Testis (tissue), 3 donors: ENCODE measurements around the gene YIPF3. TPM values are rescaled to one million over a fixed set of nuclear protein-coding genes. Genes with fewer than 3 reads are reported as not detected.
A peak's percentile ranks its signal among the peaks of the same experiment; 100 is the strongest.
"Not testable (repeated sequence)": the region's sequence is repeated elsewhere in the genome, so short reads cannot be mapped to it uniquely, and the experiment has no call there.

Experiments used
- DNase-seq: peaks from one replicate; pipeline ENCODE4 v3.0.0-alpha.2; 2019
- H3K27ac ChIP-seq, 2 donors: fragments of 200-600 bp; sonication (generic); one replicate each; pipeline ENCODE4 v1.5.1; 2019
- H3K27me3 ChIP-seq: fragments of 200-600 bp; sonication (generic); one replicate; pipeline ENCODE4 v1.5.1; 2019
- H3K36me3 ChIP-seq: fragments of 200-600 bp; sonication (generic); one replicate; pipeline ENCODE4 v1.5.1; 2017; ENCODE audit warnings: low read depth; ENCODE audit errors: missing control alignments
- H3K4me1 ChIP-seq: fragments of 200-600 bp; sonication (generic); one replicate; pipeline ENCODE4 v1.5.1; 2019
- H3K4me3 ChIP-seq, 2 donors: fragments of 200-600 bp; sonication (generic); one replicate each; pipeline ENCODE4 v1.5.1; 2017 to 2019
- H3K9me3 ChIP-seq: fragments of 200-600 bp; sonication (generic); one replicate; pipeline ENCODE4 v1.5.1; 2017
- CTCF ChIP-seq, 3 experiments: fragments of 450-650 bp in 2 of 3; fragments of 200-600 bp in 1 of 3; sonication (generic) in 1 of 3; IDR thresholded peaks; one replicate each; pipeline ENCODE4 v1.5.1; 2016 to 2019; ENCODE audit warnings: antibody characterized with exemption in 3 of 3, mild to moderate bottlenecking in 2 of 3, moderate library complexity in 1 of 3
- POLR2A ChIP-seq: fragments of 450-650 bp; IDR thresholded peaks from one replicate; pipeline ENCODE4 v1.6.1; 2017; ENCODE audit warnings: antibody characterized with exemption, mild to moderate bottlenecking, moderate library complexity
- WGBS, 2 donors: methylation state at CpG; one replicate each; pipeline ENCODE4 v1.1.5; 2018; 5-methylcytosine and 5-hydroxymethylcytosine counted together
- intact Hi-C: fragments of 100-400 bp; cut with DNase I; formaldehyde crosslinking; loops from one replicate; pipeline ENCODE4 v1.15.1; 2023; ENCODE audit warnings: low total_unique reads
- polyA plus RNA-seq: library from polyadenylated mRNA; stranded (reverse); fragments of 350-450 nt; fragmentation: Illumina TruSeq; extraction: RNeasy Lipid Tissue Mini Kit (QIAGEN cat#74804); gene quantifications from one replicate; pipeline ENCODE4 v1.2.3, GENCODE V29; 2014; ENCODE audit warnings: low read depth, low replicate concordance; ENCODE audit not compliant: insufficient read depth
- total RNA-seq, 2 donors: library from RNA; depleted of rRNA; stranded (reverse); fragments of >200 nt; gene quantifications; one replicate each; pipeline ENCODE4 v1.2.3, GENCODE V29; 2016

The YIPF3 gene
- total and polyA plus RNA-seq, 3 donors from 2014 or later: 130 to 138 (median 131) TPM

GRCh38 chr6:43503443-43503842 is 13.3 kb downstream of the YIPF3 start:
- Histone ChIP-seq H3K27me3 (no peaks in the 10 kb centered on the region), H3K36me3 (no peaks in the 10 kb centered on the region), H3K9me3 (no peaks in the 10 kb centered on the region), H3K27ac (no peak overlapping the region), H3K4me1 (peaks cover 16% of the 10 kb centered on the region), H3K4me3 (no peak overlapping the region)
- no peak for DNase-seq
- no peak for TF ChIP-seq POLR2A
- no peak for TF ChIP-seq CTCF (IDR thresholded peaks at IDR 0.05)
- intact Hi-C loops: loop anchor here (10.0 kb wide), 1 partner anchor 49 kb away; the partner anchor contains the start of gene DLK2
- WGBS, 2 donors: 94 to 96% methylated on average over 5 to 8 of the region's 8 CpGs

DNA sequence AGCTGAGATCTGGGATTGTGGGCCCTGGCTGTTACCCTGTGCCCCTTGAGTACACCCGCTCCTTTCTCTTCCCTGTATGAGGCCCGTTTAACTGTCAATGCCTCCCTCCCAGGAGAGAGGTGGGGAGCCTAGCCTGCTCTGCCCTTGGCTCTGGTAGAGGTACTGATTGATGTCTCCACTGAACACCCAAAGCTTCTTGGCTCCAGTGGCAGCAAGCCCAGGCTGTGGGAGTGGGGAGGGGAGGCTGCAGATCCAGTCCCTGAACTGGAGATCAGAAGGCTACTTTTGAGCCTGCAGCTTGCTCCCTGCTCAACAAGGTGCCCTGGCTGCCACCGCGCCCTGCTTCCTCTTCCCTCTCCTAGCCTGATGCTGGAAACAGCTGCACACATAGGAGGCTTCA is 14.1 kb downstream of the YIPF3 start:
- no peak for DNase-seq
- intact Hi-C loops: loop anchor here (10.0 kb wide), 1 partner anchor 48 kb away; the partner anchor contains the start of gene DLK2
- no peaks in the 10 kb centered on the region for H3K36me3 ChIP-seq

DNA sequence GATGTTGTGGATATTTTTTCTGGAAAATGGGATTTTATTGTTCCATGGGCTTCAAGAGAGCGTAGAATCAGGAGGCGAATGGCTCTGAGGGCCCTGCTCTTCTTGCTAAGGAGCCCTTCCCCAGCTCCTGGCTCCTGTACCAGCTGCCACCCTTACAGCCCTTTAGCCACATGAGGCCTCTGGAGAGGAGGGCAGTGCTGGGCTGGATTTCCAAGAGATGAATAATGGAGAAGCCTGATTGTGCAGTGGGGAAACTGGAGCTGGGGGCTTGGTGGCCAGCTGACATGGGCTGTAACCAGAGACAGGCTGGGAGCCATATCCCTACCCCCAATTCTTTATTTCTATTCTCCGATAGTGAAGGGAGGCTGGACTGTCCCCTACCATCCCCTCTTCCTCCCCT is 15.8 kb downstream of the YIPF3 start:
- no peaks in the 10 kb centered on the region for H3K27me3 ChIP-seq
- H3K4me1 ChIP-seq: peaks cover 23% of the 10 kb centered on the region
- intact Hi-C loops: loop anchor here (10.0 kb wide), 1 partner anchor 46 kb away; the partner anchor contains the start of gene DLK2
- H3K9me3 ChIP-seq: no peaks in the 10 kb centered on the region
- TF ChIP-seq POLR2A (no peak), CTCF (IDR thresholded peaks at IDR 0.05) (no peak)
- no peak overlapping the region for H3K27ac ChIP-seq
- WGBS, 2 donors: 94 to 95% methylated on average over 3 of the region's 3 CpGs
- H3K36me3 ChIP-seq: no peaks in the 10 kb centered on the region
- no peak for DNase-seq
- H3K4me3 ChIP-seq: no peak overlapping the region

More for the DNA sequence above, 14.1 kb downstream of the YIPF3 start:
- TF ChIP-seq CTCF (IDR thresholded peaks at IDR 0.05) (no peak), POLR2A (no peak)
- Histone ChIP-seq H3K4me3 (no peak overlapping the region), H3K27ac (no peak overlapping the region), H3K27me3 (no peaks in the 10 kb centered on the region), H3K4me1 (peaks cover 16% of the 10 kb centered on the region), H3K9me3 (no peaks in the 10 kb centered on the region)
- WGBS, 2 donors: 94 to 95% methylated on average over 4 of the region's 4 CpGs

DNA sequence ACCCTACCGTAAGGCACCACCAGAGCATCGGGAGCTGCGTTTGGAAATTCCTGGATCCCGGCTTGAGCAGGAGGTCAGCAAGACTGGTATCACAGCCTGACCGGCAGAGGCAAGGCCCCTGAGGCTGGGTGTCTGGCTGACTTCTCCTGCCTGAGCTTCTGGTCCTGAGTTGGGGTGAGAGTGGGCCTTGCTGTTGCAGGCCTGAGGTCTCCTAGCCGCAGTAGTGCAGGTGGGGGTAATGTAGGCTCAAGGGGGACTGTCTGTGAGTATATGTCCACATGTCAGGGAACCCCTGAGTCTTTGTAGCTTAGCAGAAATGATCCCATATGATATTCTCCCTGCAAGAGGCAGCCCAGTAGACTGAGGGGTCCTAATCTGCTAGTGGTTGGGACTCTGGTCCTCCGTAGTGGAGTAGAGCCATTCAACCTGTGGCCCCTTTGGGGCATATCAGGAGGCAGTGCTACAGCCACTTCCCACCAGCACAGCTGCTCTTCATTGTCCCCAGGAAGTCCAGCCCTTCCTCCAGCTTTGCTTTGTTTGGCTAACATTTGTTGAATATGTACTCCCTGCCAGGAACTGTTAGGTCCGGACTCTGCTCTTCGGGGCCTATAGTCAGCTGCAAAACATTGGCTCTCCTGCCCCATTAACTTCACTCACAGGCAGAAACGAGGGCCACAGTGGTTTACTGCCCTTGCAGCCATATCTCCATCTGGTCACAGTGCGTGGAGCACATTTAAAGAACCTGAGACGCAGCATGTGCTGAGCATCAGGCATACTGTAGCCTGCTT is 17.5 kb downstream of the YIPF3 start:
- Histone ChIP-seq H3K36me3 (no peaks in the 10 kb centered on the region), H3K27me3 (no peaks in the 10 kb centered on the region), H3K27ac (peak overlapping the region in 1 of 2 donors; percentile 3), H3K4me3 (no peak overlapping the region), H3K4me1 (peaks cover 26% of the 10 kb centered on the region), H3K9me3 (no peaks in the 10 kb centered on the region)
- TF ChIP-seq POLR2A: no peak
- TF ChIP-seq CTCF (IDR thresholded peaks at IDR 0.05): no peak
- no peak for DNase-seq
- intact Hi-C loops: no loop called here
- WGBS, 2 donors: 64 to 69% methylated on average over 11 to 12 of the region's 12 CpGs

GRCh38 chr6:43498291-43498690 is 18.4 kb downstream of the YIPF3 start:
- WGBS, 2 donors: 89 to 93% methylated on average over 5 of the region's 5 CpGs
- H3K36me3 ChIP-seq, H3K9me3 ChIP-seq, H3K4me3 ChIP-seq, H3K27ac ChIP-seq, DNase-seq, H3K27me3 ChIP-seq, intact Hi-C loops: not testable (repeated sequence)
- H3K4me1 ChIP-seq: peaks cover 32% of the 10 kb centered on the region
